EL (cell line): ENCODE results near the gene MAGEB5.
"Not testable (repeated sequence)": the region's sequence is repeated elsewhere in the genome, so short reads cannot be mapped to it uniquely, and the experiment has no call there.

ENCODE experiments used
- DNase-seq: peaks from one replicate; pipeline ENCODE4 v3.0.0-alpha.2; 2016

The MAGEB5 gene, protein sequence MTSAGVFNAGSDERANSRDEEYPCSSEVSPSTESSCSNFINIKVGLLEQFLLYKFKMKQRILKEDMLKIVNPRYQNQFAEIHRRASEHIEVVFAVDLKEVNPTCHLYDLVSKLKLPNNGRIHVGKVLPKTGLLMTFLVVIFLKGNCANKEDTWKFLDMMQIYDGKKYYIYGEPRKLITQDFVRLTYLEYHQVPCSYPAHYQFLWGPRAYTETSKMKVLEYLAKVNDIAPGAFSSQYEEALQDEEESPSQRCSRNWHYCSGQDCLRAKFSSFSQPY

DNA sequence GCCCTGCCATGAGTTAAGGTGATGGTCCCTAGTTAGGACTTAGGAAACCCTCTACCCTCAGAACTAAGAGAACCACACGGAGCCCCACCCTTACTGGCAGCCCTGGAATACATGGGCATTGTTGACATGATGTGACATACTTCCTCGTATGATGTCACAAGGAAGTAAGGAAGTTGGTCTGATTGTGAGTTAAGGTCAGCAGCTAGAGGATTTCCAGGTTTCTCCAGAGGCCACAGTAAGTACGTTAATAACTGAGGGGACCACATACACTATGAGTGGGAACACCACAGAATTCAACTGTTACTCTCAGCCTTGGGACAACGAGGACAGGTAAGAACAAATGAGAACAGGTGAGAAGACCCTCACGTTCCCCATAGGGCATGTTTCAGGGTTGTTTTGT, at the start of gene MAGEB5:
Gene MAGEB5, plus strand, starts transcription at position 301 of the 400 bp plus-strand sequence. CDS start 1,133 bp downstream, outside the sequence.
- DNase-seq, result no peak

DNA sequence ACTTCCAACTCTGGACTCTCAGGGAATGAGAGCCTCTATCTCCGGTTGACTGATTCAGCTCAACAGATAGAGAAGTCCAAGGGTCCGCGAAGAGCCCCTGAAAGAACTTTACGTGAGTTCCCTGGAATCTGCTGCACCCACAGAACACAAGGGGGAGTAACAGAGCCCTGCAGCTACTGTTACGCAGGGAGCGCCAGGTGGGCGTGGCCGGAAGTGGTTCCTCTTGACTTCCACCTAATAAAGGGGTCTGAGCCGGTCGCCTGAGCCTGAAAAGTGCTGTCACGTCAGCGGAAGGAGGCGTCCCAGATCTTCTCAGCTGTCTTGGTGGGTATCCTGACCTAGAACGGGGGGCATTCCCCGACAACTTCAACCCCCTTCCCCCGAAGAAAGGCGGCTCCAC, 23.8 kb upstream of the MAGEB5 start, which contains the start of gene MAGEB6:
Gene MAGEB6, plus strand, starts transcription at position 237 of the 400 bp plus-strand sequence. CDS start 1,407 bp downstream, outside the sequence.
- DNase-seq, result no peak

DNA sequence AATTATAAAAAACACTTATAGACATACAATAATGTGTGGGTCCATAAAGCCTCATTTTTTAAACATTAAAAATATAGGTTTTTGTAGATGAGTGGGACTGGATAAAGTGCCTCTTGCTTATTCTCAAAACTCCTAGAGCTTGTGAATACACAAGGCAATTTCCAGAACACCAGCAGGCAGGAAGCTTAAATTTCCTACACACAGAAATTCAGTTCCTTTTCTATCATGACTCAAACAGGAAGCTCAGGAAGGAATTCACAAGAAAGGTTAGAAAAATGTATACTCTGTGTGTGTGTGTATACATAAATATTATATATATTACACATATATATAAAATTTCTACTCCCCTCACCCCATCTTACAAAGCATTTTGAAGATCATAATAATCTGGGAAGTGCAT, 12.4 kb upstream of the MAGEB5 start:
- DNase-seq, result no peak

DNA sequence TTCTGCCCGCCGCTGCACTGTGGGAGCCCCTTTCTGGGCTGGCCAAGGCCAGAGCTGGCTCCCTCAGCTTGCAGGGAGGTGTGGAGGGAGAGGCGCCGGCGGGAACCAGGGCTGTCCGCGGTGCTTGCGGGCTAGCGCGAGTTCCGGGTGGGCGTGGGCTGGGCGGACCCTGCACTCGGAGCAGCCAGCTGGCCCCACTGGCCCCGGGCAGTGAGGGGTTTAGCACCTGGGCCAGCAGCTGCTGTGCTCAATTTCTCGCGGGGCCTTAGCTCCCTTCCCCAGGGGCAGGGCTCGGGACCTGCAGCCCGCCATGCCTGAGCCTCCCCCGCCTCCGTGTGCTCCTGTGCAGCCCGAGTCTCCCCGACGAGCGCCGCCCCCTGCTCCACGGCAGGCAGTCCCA, 11.3 kb upstream of the MAGEB5 start:
- DNase-seq, result not testable (repeated sequence)

DNA sequence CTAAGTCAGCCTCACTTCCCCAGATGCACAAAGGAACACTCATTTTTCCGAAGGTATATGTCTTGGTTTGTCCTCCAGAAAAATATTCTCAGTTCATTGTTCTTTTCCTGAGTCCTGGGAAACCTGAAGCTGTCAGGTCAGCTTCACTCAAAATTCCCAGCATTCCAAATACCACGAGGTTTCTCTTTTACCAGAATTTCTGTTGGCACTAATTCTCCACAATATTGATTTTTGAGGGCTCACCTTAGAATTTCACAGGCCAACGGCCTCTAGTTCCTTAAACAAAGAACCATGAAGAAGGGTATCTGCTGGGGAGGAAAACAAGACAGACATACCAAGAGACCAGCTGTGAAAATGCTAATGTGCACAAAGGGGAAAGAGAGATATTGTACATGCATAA, 8.0 kb upstream of the MAGEB5 start:
- DNase-seq, result no peak

DNA sequence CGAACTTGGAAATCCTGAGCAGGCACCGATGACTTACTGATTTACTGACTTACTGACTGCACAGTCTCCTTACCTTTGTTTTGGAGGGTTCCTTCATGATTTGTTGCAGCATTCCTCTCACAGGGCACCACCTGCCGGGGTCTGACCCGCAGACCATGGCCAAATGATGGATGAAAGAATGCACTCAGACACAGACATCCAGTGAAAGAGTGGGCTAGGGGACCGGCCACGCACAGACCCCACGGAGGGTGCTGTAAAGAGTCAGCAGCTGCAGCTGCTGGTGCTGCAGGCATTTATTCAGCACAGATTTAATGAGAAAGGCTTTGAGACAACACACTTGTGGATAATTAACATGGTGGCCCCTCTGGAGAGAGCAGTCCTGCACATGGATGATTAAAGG, 3.4 kb downstream of the MAGEB5 start:
- DNase-seq, result no peak

DNA sequence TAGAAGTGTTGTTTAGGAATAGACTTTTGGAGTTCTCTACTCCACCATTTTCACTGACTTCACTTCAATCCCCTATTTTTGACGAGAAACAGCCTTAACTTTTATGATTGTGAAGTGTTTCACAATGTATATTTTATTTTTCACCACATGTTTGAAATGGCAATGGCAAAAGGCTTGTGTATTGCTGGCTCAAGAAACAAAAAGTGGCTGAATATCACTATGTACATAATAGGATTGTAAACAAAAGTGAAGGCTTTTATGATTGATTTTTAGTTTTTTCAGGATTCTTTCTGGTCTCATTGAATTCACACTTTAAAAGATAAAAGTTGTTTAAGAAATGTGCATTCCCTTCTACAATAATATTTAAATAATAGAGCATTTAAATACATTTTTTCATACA, 18.2 kb downstream of the MAGEB5 start:
- DNase-seq, result no peak

DNA sequence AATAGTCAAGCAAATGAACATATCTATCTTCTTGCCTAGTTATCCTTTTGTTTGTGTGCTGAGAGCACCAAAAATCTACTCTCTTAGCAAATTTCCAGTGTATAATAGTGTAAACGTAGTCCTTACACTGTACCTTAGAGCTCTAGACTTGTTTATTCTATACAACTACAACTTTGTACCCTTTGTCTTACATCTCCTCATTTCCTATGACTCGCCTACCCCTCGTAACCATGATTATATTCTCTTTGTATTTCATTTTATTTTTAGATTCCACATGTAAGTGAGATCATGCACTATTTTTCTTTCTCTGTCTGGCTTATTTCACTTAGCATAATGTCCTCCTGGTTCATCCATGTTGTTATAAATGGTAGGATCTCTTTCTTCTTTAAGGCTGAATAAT, 37.6 kb downstream of the MAGEB5 start:
- no peak for DNase-seq

DNA sequence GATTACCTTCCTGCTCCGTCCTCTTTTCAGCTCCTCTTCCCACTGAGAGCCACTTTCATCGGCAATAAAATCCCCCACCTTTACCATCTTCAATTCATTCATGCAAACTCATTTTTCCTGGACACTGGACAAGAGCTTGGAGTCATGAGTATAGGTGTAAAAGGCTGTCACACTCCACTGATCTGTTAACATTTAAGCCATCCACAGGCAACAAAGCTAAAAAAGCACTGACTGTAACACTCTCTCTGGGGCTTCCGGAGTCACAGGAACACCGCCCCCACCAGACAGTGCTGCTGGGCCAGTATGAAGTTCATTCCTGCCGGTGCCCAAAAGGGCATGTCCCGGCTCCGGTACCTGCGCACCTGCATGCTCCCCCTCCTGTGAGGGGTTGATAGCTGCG, 38.5 kb downstream of the MAGEB5 start:
- DNase-seq, result no peak

DNA sequence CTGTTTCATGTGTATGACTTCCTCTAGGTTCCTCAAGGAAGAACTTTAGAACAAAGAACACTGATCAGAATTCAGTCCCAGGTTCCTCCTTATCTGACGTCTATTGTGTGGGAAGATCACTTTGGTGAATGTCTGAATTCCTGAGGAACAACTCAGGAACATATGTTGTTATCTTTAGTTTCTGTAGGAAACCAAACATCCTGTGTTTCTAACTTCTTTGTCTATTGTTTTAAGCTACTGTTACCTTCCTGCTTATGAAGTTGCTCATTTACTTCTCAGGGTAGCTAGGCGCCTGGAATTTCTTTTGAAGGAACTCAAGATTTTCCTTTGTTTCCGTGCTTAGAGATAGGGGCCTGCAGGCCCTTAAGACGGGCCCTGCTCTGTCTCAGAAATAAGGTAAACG, 46.2 kb downstream of the MAGEB5 start:
- DNase-seq, result no peak
